Neural progenitor cell (in vitro differentiated cells): ENCODE data around the gene BHLHA9.

Source experiments
- CTCF ChIP-seq: fragments of 200-600 bp; sonication (generic); IDR thresholded peaks from 2 replicates; pipeline ENCODE4 v1.5.1; 2017; ENCODE audit warnings: antibody characterized with exemption, mild to moderate bottlenecking
- EZH2 ChIP-seq: fragments of 200-600 bp; sonication (generic); IDR thresholded peaks from 2 replicates; pipeline ENCODE4 v1.6.1; 2017; ENCODE audit warnings: antibody characterized with exemption, mild to moderate bottlenecking, moderate library complexity

GRCh38 chr17:1232786-1233185, 37.5 kb upstream of the BHLHA9 start:
- TF ChIP-seq CTCF, result no peak
- TF ChIP-seq EZH2, result no peak
